GM23338 (cell line): ENCODE data around the gene SETX. TPM values are rescaled to one million over a fixed set of nuclear protein-coding genes. Genes with fewer than 3 reads are reported as not detected.

Experiments
- ATAC-seq: fragments of 200-7000 bp; cut with Tn5 transposase; 3 replicates; pipeline ENCODE4 v1.9.1; 2020
- DNase-seq: peaks from one replicate; pipeline ENCODE4 v3.0.0-alpha.2; 2015; ENCODE audit warnings: low spot score
- H2AFZ ChIP-seq: fragments of 200-600 bp; sonication (generic); 2 replicates; pipeline ENCODE4 v1.8.0; 2016; ENCODE audit warnings: antibody characterized with exemption, mild to moderate bottlenecking, moderate library complexity
- H3F3A ChIP-seq: fragments of 200-600 bp; sonication (generic); replicated peaks from 2 replicates; pipeline ENCODE4 v1.8.0; 2017; ENCODE audit warnings: antibody characterized with exemption, mixed run types, low read depth
- H3K27ac ChIP-seq: fragments of 200-600 bp; sonication (generic); 2 replicates; pipeline ENCODE4 v1.6.1; 2016; ENCODE audit warnings: low read depth
- H3K27me3 ChIP-seq: fragments of 200-600 bp; sonication (generic); 2 replicates; pipeline ENCODE4 v1.8.0; 2016; ENCODE audit warnings: mild to moderate bottlenecking, mixed run types, moderate library complexity; ENCODE audit not compliant: insufficient read depth
- H3K36me3 ChIP-seq: fragments of 200-600 bp; sonication (generic); 2 replicates; pipeline ENCODE4 v1.8.0; 2016; ENCODE audit warnings: mild to moderate bottlenecking; ENCODE audit not compliant: insufficient read depth
- H3K4me1 ChIP-seq: fragments of 200-600 bp; sonication (generic); 2 replicates; pipeline ENCODE4 v1.8.0; 2016; ENCODE audit warnings: mild to moderate bottlenecking, moderate library complexity; ENCODE audit not compliant: insufficient read depth
- H3K4me2 ChIP-seq: fragments of 200-600 bp; sonication (generic); 2 replicates; pipeline ENCODE4 v1.7.1; 2017; ENCODE audit warnings: mixed run types
- H3K4me3 ChIP-seq: fragments of 200-600 bp; sonication (generic); 2 replicates; pipeline ENCODE4 v1.6.1; 2016; ENCODE audit warnings: mixed run types
- H3K79me2 ChIP-seq: fragments of 200-600 bp; sonication (generic); replicated peaks from 2 replicates; pipeline ENCODE4 v1.8.0; 2017; ENCODE audit warnings: mild to moderate bottlenecking; ENCODE audit not compliant: insufficient read depth
- H3K9me2 ChIP-seq: fragments of 200-600 bp; sonication (generic); 2 replicates; pipeline ENCODE4 v1.8.0; 2017; ENCODE audit not compliant: insufficient read depth
- H4K20me1 ChIP-seq: fragments of 200-600 bp; sonication (generic); replicated peaks from 2 replicates; pipeline ENCODE4 v1.8.0; 2017; ENCODE audit warnings: mild to moderate bottlenecking; ENCODE audit not compliant: insufficient read depth
- H3K27ac Mint-ChIP-seq: 2 replicates; pipeline ENCODE4 v1.8.0; 2020; ENCODE audit warnings: inconsistent platforms, mild to moderate bottlenecking, moderate library complexity, mixed read lengths
- H3K27me3 Mint-ChIP-seq: 3 replicates; pipeline ENCODE4 v1.8.0; 2022; ENCODE audit warnings: low read depth, mild to moderate bottlenecking, moderate library complexity, mixed read lengths, inconsistent platforms; ENCODE audit not compliant: insufficient read depth, poor library complexity
- H3K36me3 Mint-ChIP-seq: 3 replicates; pipeline ENCODE4 v1.8.0; 2021; ENCODE audit warnings: low read depth, mild to moderate bottlenecking, inconsistent platforms, moderate library complexity, mixed read lengths
- H3K4me1 Mint-ChIP-seq: 3 replicates; pipeline ENCODE4 v1.8.0; 2020; ENCODE audit warnings: mild to moderate bottlenecking, inconsistent platforms, mixed read lengths
- H3K4me3 Mint-ChIP-seq: 3 replicates; pipeline ENCODE4 v1.8.0; 2021; ENCODE audit warnings: moderate library complexity, mild to moderate bottlenecking, inconsistent platforms, mixed read lengths
- H3K9me3 Mint-ChIP-seq: 3 replicates; pipeline ENCODE4 v1.8.0; 2020; ENCODE audit warnings: moderate library complexity, mild to moderate bottlenecking, inconsistent platforms, mixed read lengths
- CREB1 ChIP-seq: fragments of 250-450 bp; sonication (Bioruptor Pico); IDR thresholded peaks from 2 replicates; pipeline ENCODE4 v1.5.0; 2020; ENCODE audit warnings: low read depth, mild to moderate bottlenecking, moderate library complexity
- EZH2 ChIP-seq: fragments of 200-600 bp; sonication (generic); IDR thresholded peaks from one replicate; pipeline ENCODE4 v1.8.0; 2017; ENCODE audit warnings: antibody characterized with exemption, mild to moderate bottlenecking, low read depth; ENCODE audit not compliant: unreplicated experiment
- EZH2phosphoT487 ChIP-seq: fragments of 200-600 bp; sonication (generic); IDR thresholded peaks from one replicate; pipeline ENCODE4 v1.8.1; 2018; ENCODE audit warnings: antibody characterized with exemption; ENCODE audit not compliant: unreplicated experiment
- JUNB ChIP-seq: IDR thresholded peaks from one replicate; pipeline ENCODE4 v1.6.1; 2016; ENCODE audit warnings: antibody characterized with exemption; ENCODE audit not compliant: unreplicated experiment
- NANOG ChIP-seq: IDR thresholded peaks from 2 replicates; pipeline ENCODE4 v1.6.1; 2016; ENCODE audit warnings: antibody characterized with exemption, borderline replicate concordance
- STAT1 ChIP-seq: IDR thresholded peaks from one replicate; pipeline ENCODE4 v1.6.1; 2016; ENCODE audit warnings: antibody characterized with exemption; ENCODE audit not compliant: unreplicated experiment
- ZNF114 ChIP-seq: fragments of 250-450 bp; sonication (Bioruptor Pico); IDR thresholded peaks from 2 replicates; pipeline ENCODE4 v1.5.0; 2020; ENCODE audit warnings: mild to moderate bottlenecking, moderate library complexity
- ZNF331 ChIP-seq: fragments of 250-450 bp; sonication (Bioruptor Pico); IDR thresholded peaks from 2 replicates; pipeline ENCODE4 v1.5.0; 2020; ENCODE audit warnings: low read depth, mild to moderate bottlenecking, moderate library complexity
- polyA plus RNA-seq: library from polyadenylated mRNA; unstranded; fragments of >200 nt; fragmentation: Nextera tagmentation; extraction: Ambion mirVana; gene quantifications from 2 replicates; pipeline ENCODE4 v1.2.1, GENCODE V29; 2016
- total RNA-seq: library from RNA; depleted of rRNA; stranded (reverse); fragments of >200 nt; shearing (Covaris generic); gene quantifications from 2 replicates; pipeline ENCODE4 v1.2.3, GENCODE V29; 2014
- TF ChIP-seq, protein P1 (sequence below): fragments of 250-450 bp; sonication (Bioruptor Pico); IDR thresholded peaks from 2 replicates; pipeline ENCODE4 v1.5.0; 2020; ENCODE audit warnings: mild to moderate bottlenecking, moderate library complexity
- TF ChIP-seq, protein P2 (sequence below), 2 experiments: fragments of 200-600 bp in 1 of 2; sonication (generic) in 1 of 2; conservative IDR thresholded peaks; 2 replicates each; pipeline versions ENCODE4 v1.5.1 to v1.6.1; 2016 to 2017; ENCODE audit warnings: antibody characterized with exemption in 2 of 2, low read depth in 2 of 2, mild to moderate bottlenecking in 2 of 2, moderate library complexity in 1 of 2
- TF ChIP-seq, protein P3 (sequence below): IDR thresholded peaks from 2 replicates; pipeline ENCODE4 v1.6.1; 2016; ENCODE audit warnings: antibody characterized with exemption

The SETX gene
- total and polyA plus RNA-seq, 2 experiments from 2014 or later = 17.5 to 49.9 TPM

DNA sequence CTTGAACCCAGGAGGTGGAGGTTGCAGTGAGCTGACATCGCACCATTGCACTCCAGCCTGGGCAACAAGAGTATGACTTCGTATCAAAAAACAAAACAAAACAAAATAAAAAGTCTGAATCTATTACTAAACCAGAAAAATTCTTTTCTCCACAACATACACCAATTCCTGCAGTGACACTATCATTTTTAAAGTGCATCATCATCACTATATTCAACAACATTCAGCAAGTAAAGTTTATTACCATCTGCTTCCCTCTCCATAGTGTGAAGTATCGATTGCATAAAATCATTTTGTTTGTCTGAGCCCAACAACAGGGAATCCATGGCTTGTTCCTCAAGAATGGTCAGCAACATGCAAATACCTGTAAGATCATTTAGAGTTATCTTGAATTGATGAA, 20.4 kb downstream of the SETX start (continued):
- TF ChIP-seq, protein P1, sequence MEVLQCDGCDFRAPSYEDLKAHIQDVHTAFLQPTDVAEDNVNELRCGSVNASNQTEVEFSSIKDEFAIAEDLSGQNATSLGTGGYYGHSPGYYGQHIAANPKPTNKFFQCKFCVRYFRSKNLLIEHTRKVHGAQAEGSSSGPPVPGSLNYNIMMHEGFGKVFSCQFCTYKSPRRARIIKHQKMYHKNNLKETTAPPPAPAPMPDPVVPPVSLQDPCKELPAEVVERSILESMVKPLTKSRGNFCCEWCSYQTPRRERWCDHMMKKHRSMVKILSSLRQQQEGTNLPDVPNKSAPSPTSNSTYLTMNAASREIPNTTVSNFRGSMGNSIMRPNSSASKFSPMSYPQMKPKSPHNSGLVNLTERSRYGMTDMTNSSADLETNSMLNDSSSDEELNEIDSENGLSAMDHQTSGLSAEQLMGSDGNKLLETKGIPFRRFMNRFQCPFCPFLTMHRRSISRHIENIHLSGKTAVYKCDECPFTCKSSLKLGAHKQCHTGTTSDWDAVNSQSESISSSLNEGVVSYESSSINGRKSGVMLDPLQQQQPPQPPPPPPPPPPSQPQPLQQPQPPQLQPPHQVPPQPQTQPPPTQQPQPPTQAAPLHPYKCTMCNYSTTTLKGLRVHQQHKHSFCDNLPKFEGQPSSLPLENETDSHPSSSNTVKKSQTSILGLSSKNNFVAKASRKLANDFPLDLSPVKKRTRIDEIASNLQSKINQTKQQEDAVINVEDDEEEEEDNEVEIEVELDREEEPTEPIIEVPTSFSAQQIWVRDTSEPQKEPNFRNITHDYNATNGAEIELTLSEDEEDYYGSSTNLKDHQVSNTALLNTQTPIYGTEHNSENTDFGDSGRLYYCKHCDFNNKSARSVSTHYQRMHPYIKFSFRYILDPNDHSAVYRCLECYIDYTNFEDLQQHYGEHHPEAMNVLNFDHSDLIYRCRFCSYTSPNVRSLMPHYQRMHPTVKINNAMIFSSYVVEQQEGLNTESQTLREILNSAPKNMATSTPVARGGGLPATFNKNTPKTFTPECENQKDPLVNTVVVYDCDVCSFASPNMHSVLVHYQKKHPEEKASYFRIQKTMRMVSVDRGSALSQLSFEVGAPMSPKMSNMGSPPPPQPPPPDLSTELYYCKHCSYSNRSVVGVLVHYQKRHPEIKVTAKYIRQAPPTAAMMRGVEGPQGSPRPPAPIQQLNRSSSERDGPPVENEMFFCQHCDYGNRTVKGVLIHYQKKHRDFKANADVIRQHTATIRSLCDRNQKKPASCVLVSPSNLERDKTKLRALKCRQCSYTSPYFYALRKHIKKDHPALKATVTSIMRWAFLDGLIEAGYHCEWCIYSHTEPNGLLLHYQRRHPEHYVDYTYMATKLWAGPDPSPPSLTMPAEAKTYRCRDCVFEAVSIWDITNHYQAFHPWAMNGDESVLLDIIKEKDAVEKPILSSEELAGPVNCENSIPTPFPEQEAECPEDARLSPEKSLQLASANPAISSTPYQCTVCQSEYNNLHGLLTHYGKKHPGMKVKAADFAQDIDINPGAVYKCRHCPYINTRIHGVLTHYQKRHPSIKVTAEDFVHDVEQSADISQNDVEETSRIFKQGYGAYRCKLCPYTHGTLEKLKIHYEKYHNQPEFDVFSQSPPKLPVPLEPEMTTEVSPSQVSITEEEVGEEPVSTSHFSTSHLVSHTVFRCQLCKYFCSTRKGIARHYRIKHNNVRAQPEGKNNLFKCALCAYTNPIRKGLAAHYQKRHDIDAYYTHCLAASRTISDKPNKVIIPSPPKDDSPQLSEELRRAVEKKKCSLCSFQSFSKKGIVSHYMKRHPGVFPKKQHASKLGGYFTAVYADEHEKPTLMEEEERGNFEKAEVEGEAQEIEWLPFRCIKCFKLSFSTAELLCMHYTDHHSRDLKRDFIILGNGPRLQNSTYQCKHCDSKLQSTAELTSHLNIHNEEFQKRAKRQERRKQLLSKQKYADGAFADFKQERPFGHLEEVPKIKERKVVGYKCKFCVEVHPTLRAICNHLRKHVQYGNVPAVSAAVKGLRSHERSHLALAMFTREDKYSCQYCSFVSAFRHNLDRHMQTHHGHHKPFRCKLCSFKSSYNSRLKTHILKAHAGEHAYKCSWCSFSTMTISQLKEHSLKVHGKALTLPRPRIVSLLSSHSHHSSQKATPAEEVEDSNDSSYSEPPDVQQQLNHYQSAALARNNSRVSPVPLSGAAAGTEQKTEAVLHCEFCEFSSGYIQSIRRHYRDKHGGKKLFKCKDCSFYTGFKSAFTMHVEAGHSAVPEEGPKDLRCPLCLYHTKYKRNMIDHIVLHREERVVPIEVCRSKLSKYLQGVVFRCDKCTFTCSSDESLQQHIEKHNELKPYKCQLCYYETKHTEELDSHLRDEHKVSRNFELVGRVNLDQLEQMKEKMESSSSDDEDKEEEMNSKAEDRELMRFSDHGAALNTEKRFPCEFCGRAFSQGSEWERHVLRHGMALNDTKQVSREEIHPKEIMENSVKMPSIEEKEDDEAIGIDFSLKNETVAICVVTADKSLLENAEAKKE = no peak
- TF ChIP-seq NANOG (no peak), EZH2 (no peak)

DNA sequence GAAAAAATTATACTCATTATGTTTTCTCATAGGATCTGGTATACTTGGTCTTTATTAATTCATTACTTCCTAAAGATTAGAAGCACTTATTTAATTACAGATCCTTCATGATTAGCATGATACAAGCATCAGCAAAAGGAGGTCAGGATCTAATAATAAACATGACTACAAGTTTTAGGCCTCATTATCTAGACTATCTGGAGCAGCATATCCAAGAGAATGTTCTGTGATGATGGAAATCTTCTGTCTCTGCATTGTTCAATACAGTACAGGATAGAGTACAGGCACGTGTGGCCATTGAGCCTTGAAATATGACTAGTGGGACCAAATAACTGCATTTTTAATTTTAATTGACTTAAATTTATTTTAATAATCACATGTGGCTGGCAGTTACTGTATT, 21.2 kb downstream of the SETX start:
- no peak overlapping the region for H3K27ac Mint-ChIP-seq
- ATAC-seq (no peak), DNase-seq (no peak)
- no peaks in the 10 kb centered on the region for H3K27me3 Mint-ChIP-seq
- H4K20me1 ChIP-seq = peaks cover 6% of the 10 kb centered on the region; the same call in 1 of the 2 replicates
- no peak overlapping the region for H2AFZ ChIP-seq
- H3K4me1 ChIP-seq = no peaks in the 10 kb centered on the region
- H3K9me3 Mint-ChIP-seq = no peaks in the 10 kb centered on the region
- H3K36me3 Mint-ChIP-seq = peaks cover 89% of the 10 kb centered on the region
- H3K4me3 ChIP-seq = no peak overlapping the region
- H3K27ac ChIP-seq = no peak overlapping the region
- H3K4me3 Mint-ChIP-seq = no peak overlapping the region
- H3K9me2 ChIP-seq = no peaks in the 10 kb centered on the region
- H3F3A ChIP-seq = no peaks in the 10 kb centered on the region
- no peaks in the 10 kb centered on the region for H3K27me3 ChIP-seq
- H3K4me2 ChIP-seq = no peak overlapping the region
- TF ChIP-seq JUNB (no peak), NANOG (no peak), ZNF331 (no peak)
- H3K36me3 ChIP-seq = peaks cover 68% of the 10 kb centered on the region
- peaks cover 3% of the 10 kb centered on the region; the same call in 1 of the 2 replicates for H3K79me2 ChIP-seq
- no peaks in the 10 kb centered on the region for H3K4me1 Mint-ChIP-seq

DNA sequence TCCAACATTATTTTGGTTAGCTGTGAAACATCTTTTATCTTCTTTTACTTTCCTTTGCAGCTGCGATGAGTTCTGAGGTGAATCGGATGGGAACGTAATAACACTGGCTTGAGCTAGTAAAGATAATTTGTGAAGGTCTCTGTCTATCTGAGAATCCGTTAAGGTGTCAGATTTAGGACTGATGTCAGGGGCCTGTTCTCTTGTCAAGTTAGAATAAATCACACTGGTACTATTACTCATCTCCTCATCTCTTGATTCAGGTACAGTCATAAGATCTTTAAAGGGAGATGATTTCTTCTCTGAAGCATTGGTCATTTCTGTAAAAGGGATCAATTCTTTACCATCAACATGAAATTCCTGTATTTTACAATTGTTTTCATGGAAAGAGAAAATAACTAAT, 26.2 kb downstream of the SETX start:
- no peak overlapping the region for H3K4me3 ChIP-seq
- no peak overlapping the region for H2AFZ ChIP-seq
- peaks cover 3% of the 10 kb centered on the region for H4K20me1 ChIP-seq
- Mint-ChIP-seq H3K9me3 (no peaks in the 10 kb centered on the region), H3K27me3 (peaks cover 2% of the 10 kb centered on the region), H3K27ac (no peak overlapping the region), H3K4me1 (no peaks in the 10 kb centered on the region), H3K36me3 (peaks cover 78% of the 10 kb centered on the region), H3K4me3 (no peak overlapping the region)
- H3K79me2 ChIP-seq = peaks cover 24% of the 10 kb centered on the region
- ATAC-seq = no peak
- H3K27me3 ChIP-seq = no peaks in the 10 kb centered on the region
- no peak overlapping the region for H3K4me2 ChIP-seq
- no peaks in the 10 kb centered on the region for H3K4me1 ChIP-seq
- H3K27ac ChIP-seq = no peak overlapping the region
- H3K9me2 ChIP-seq = no peaks in the 10 kb centered on the region
- DNase-seq = no peak
- H3K36me3 ChIP-seq = peaks cover 59% of the 10 kb centered on the region; the same call in 1 of the 2 replicates
- no peaks in the 10 kb centered on the region for H3F3A ChIP-seq
- TF ChIP-seq STAT1 (no peak), ZNF114 (CRISPR knock-in tag) (no peak), EZH2phosphoT487 (no peak), NANOG (no peak), EZH2 (no peak), CREB1 (no peak)
- TF ChIP-seq, protein P2, sequence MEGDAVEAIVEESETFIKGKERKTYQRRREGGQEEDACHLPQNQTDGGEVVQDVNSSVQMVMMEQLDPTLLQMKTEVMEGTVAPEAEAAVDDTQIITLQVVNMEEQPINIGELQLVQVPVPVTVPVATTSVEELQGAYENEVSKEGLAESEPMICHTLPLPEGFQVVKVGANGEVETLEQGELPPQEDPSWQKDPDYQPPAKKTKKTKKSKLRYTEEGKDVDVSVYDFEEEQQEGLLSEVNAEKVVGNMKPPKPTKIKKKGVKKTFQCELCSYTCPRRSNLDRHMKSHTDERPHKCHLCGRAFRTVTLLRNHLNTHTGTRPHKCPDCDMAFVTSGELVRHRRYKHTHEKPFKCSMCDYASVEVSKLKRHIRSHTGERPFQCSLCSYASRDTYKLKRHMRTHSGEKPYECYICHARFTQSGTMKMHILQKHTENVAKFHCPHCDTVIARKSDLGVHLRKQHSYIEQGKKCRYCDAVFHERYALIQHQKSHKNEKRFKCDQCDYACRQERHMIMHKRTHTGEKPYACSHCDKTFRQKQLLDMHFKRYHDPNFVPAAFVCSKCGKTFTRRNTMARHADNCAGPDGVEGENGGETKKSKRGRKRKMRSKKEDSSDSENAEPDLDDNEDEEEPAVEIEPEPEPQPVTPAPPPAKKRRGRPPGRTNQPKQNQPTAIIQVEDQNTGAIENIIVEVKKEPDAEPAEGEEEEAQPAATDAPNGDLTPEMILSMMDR (conservative IDR thresholded peaks at IDR 0.05; ENCODE audit: low read depth in 2 of 2) = no peak
- TF ChIP-seq, protein P3, sequence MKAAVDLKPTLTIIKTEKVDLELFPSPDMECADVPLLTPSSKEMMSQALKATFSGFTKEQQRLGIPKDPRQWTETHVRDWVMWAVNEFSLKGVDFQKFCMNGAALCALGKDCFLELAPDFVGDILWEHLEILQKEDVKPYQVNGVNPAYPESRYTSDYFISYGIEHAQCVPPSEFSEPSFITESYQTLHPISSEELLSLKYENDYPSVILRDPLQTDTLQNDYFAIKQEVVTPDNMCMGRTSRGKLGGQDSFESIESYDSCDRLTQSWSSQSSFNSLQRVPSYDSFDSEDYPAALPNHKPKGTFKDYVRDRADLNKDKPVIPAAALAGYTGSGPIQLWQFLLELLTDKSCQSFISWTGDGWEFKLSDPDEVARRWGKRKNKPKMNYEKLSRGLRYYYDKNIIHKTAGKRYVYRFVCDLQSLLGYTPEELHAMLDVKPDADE = no peak
